ENCODE results near the gene ETNK1. TPM values are rescaled to one million over a fixed set of nuclear protein-coding genes. Genes with fewer than 3 reads are reported as not detected.
A peak's percentile ranks its signal among the peaks of the same experiment; 100 is the strongest.

ETNK1 gene
- polyA plus RNA-seq, 1 experiment = 22.8 TPM

DNA sequence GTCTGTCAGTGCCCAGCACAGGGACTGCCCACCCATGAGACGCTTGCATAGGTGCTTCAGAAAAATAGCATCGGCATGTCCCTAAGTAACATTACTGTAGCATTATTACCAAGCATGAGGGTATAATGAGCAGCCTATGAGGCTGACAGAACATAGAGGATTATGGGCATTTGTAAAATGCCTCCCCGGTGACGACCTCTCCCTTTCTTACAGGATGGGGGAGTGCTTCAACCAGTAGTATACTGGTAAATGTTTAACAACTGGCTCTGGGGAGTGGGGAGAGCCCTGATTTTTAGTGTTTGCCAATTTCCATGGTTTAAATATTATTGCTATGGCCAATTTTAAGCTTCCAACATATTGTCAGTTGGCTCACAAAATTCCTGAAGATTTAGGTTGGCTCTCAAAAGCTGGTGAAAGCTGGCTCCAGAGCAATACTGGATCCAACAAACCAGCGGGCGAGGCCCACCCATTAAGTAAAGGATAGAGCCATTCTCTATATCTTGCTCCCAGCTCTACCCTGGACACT lies 104.5 kb downstream of the ETNK1 start:
- CTCF ChIA-PET = no interaction called here
- Histone ChIP-seq H3K4me3 (ENCODE audit: low read depth, low read length) (no peak overlapping the region), H3K9me3 (ENCODE audit: control insufficient read depth, insufficient read depth, low read length) (no peaks in the 10 kb centered on the region), H3K27ac (ENCODE audit: low read depth, low read length) (no peak overlapping the region), H3K27me3 (ENCODE audit: control insufficient read depth, insufficient read depth, low read length) (peaks cover 2% of the 10 kb centered on the region)
- no peak for DNase-seq (ENCODE audit: low read depth, low spot score)
- POLR2A ChIA-PET = no interaction called here
- TF ChIP-seq, protein P1, sequence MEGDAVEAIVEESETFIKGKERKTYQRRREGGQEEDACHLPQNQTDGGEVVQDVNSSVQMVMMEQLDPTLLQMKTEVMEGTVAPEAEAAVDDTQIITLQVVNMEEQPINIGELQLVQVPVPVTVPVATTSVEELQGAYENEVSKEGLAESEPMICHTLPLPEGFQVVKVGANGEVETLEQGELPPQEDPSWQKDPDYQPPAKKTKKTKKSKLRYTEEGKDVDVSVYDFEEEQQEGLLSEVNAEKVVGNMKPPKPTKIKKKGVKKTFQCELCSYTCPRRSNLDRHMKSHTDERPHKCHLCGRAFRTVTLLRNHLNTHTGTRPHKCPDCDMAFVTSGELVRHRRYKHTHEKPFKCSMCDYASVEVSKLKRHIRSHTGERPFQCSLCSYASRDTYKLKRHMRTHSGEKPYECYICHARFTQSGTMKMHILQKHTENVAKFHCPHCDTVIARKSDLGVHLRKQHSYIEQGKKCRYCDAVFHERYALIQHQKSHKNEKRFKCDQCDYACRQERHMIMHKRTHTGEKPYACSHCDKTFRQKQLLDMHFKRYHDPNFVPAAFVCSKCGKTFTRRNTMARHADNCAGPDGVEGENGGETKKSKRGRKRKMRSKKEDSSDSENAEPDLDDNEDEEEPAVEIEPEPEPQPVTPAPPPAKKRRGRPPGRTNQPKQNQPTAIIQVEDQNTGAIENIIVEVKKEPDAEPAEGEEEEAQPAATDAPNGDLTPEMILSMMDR (IDR thresholded peaks at IDR 0.05; ENCODE audit: low read depth, low read length) = no peak

DNA sequence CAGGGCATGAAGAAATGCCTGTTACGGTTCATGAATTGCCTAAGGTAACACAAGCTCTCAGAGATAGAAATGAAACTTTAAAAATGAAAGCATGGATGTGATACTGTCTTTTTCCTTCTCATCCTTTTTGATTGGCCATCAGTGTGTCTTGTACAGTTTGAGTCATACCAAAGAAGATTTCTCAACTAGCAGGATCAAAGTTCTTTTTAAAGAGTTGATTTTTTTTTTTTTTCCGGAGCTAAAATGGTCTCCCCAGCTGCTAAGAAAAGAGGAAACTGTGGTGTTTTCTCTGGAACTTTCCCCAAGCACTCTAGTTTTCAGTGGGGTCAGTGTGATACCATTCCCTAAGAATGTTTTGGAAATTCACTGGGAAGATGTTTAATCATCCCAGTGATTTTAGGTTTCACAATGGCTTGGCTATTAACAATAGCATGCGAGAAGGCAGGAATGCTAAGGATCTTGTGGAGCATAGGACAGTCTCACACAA lies 105.0 kb downstream of the ETNK1 start:
- TF ChIP-seq, protein P1 (IDR thresholded peaks at IDR 0.05; ENCODE audit: low read depth, low read length) = no peak
- Histone ChIP-seq H3K27ac (ENCODE audit: low read depth, low read length) (no peak overlapping the region), H3K4me3 (ENCODE audit: low read depth, low read length) (no peak overlapping the region), H3K27me3 (ENCODE audit: control insufficient read depth, insufficient read depth, low read length) (peaks cover 2% of the 10 kb centered on the region), H3K9me3 (ENCODE audit: control insufficient read depth, insufficient read depth, low read length) (no peaks in the 10 kb centered on the region)
- CTCF ChIA-PET = no interaction called here
- DNase-seq (ENCODE audit: low read depth, low spot score) = peak; percentile 18
- POLR2A ChIA-PET = no interaction called here

DNA sequence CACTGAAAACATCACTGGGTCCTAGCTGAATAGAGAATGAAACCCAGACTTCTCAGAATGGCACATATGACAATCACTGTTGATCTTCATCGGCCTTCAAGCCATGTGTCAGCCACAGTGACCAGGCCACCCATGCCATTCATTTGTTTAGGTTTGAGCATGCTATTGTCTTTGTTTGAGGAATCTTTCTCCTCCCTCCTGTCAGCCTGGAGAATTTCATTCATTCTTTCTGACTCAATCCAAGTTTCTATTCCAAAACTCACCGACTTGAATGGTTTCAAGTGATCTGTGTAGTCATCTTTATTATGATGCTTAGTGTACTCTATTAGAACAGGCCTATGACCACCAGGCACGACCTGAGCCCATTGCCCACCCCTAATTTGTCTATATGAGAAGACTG lies 106.3 kb downstream of the ETNK1 start:
- no peaks in the 10 kb centered on the region for H3K27me3 ChIP-seq (ENCODE audit: control insufficient read depth, insufficient read depth, low read length)
- no peak overlapping the region for H3K4me3 ChIP-seq (ENCODE audit: low read depth, low read length)
- no peaks in the 10 kb centered on the region for H3K9me3 ChIP-seq (ENCODE audit: control insufficient read depth, insufficient read depth, low read length)
- TF ChIP-seq, protein P1 (IDR thresholded peaks at IDR 0.05; ENCODE audit: low read depth, low read length) = no peak
- no peak overlapping the region for H3K27ac ChIP-seq (ENCODE audit: low read depth, low read length)
- no peak for DNase-seq (ENCODE audit: low read depth, low spot score)
- CTCF ChIA-PET = interaction anchor here (0.6 kb wide), 1 partner anchor 1068 kb away, joined by 3 read pairs; no protein-coding TSS in a partner anchor
- POLR2A ChIA-PET = no interaction called here

DNA sequence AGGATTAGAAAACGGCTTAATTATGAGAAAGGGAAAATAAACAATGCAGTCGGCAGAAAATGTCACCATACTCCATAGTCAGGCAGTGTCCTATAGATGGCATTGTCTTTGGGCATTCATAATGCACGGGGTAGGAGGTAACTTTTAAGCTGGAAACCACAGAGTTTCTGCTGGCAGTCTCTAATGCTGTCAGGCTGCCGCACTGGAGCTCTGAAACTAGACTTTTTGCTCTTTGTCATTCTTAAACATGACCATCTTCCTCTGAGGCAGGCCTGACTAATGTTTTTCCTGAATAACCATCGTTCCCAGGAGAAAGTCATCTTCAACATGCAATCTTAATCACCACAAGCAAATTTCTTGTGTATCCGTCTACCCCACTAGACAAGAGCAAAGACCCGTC lies 108.8 kb downstream of the ETNK1 start:
- ChIA-PET CTCF (no interaction called here), POLR2A (no interaction called here)
- no peak overlapping the region for H3K4me3 ChIP-seq (ENCODE audit: low read depth, low read length)
- H3K27ac ChIP-seq (ENCODE audit: low read depth, low read length) = no peak overlapping the region
- TF ChIP-seq, protein P1 (IDR thresholded peaks at IDR 0.05; ENCODE audit: low read depth, low read length) = no peak
- DNase-seq (ENCODE audit: low read depth, low spot score) = no peak
- no peaks in the 10 kb centered on the region for H3K27me3 ChIP-seq (ENCODE audit: control insufficient read depth, insufficient read depth, low read length)
- H3K9me3 ChIP-seq (ENCODE audit: control insufficient read depth, insufficient read depth, low read length) = no peaks in the 10 kb centered on the region

DNA sequence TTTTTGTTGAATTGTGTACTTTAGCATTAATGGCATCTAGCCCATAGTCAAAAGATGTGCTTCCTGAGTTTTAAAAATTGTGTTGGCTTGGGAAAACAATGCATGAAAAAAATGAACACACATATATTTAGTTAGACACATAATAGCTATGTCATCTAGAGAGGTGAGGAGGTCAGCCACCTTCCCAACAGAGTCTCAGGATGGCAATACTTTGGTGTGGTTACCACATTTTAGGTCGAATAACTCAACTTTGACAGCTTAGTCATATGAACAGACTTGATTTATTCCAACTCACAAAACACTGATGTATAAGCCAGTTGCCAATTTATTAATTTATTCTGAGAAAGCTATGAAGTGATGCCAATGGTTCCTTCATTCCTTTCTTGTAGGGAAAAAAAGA lies 114.0 kb downstream of the ETNK1 start:
- Histone ChIP-seq H3K27me3 (ENCODE audit: control insufficient read depth, insufficient read depth, low read length) (no peaks in the 10 kb centered on the region), H3K4me3 (ENCODE audit: low read depth, low read length) (no peak overlapping the region), H3K9me3 (ENCODE audit: control insufficient read depth, insufficient read depth, low read length) (no peaks in the 10 kb centered on the region), H3K27ac (ENCODE audit: low read depth, low read length) (no peak overlapping the region)
- ChIA-PET CTCF (no interaction called here), POLR2A (no interaction called here)
- TF ChIP-seq, protein P1 (IDR thresholded peaks at IDR 0.05; ENCODE audit: low read depth, low read length) = no peak
- DNase-seq (ENCODE audit: low read depth, low spot score) = no peak

Small RNAs within 50 kb of the gene (small RNA-seq; reads per million reads assigned to genes)
- not detected for gene RPS27P22 (ENCODE audit: insufficient read length, low read depth)

Other genes with a start within 250 kb of the ETNK1 start
- 26.4 and 38.3 TPM in 2 replicates for gene C2CD5, start 80.6 kb upstream of the ETNK1 start, polyA plus RNA-seq (2011; rRNA removed)

All from AG04450 (cell line).